ENCODE results near the gene ZNF768. TPM values are rescaled to one million over a fixed set of nuclear protein-coding genes. Genes with fewer than 3 reads are reported as not detected.

Gene ZNF768
- total RNA-seq = 10 to 100 TPM in 3 of 4 donors, 1 to 10 TPM in 1; 8.8 to 41.3 (median 28.5) TPM

GRCh38 chr16:30526137-30526822, at the start of gene ZNF768:
TSS of gene ZNF768 (minus strand) at chr16:30526566. CDS start at chr16:30526413, 153 bp downstream.
- H3K4me3 ChIP-seq = peak within 1 kb of the TSS; percentile 91 to 98
- intact Hi-C loops (cut with DNase I; ENCODE audit: low total_unique reads) = no loop called here
- TF ChIP-seq POLR2A (IDR thresholded peaks at IDR 0.05) (peak in 1 of 2 donors; percentile 21), CTCF (IDR thresholded peaks at IDR 0.05) (no peak)
- peak; percentile 49 to 50 for DNase-seq
- H3K36me3 ChIP-seq = no peaks in the 10 kb centered on the region
- H3K9me3 ChIP-seq = no peaks in the 10 kb centered on the region
- peaks cover 0 to 6% of the 10 kb centered on the region in 2 donors for H3K4me1 ChIP-seq
- peak within 1 kb of the TSS; percentile 96 to 100 for H3K27ac ChIP-seq
- H3K27me3 ChIP-seq = no peaks in the 10 kb centered on the region

GRCh38 chr16:30574678-30575077, 48.3 kb upstream of the ZNF768 start:
- no peak overlapping the region for H3K27ac ChIP-seq
- H3K9me3 ChIP-seq = no peaks in the 10 kb centered on the region
- H3K27me3 ChIP-seq = no peaks in the 10 kb centered on the region
- H3K4me1 ChIP-seq = peaks cover 0 to 6% of the 10 kb centered on the region in 2 donors
- TF ChIP-seq POLR2A (IDR thresholded peaks at IDR 0.05) = no peak
- TF ChIP-seq CTCF (IDR thresholded peaks at IDR 0.05) = no peak
- no peak overlapping the region for H3K4me3 ChIP-seq
- intact Hi-C loops (cut with DNase I; ENCODE audit: low total_unique reads) = no loop called here
- no peaks in the 10 kb centered on the region for H3K36me3 ChIP-seq
- DNase-seq = no peak

- H3K36me3 ChIP-seq = no peaks in the 10 kb centered on the region
- peak; percentile 96 to 99 for DNase-seq
- no peaks in the 10 kb centered on the region for H3K27me3 ChIP-seq
- TF ChIP-seq POLR2A (IDR thresholded peaks at IDR 0.05) (peak; percentile 41 to 47), CTCF (IDR thresholded peaks at IDR 0.05) (peak in 2 of 4 experiments; percentile 3 to 29)
- H3K4me3 ChIP-seq = peak within 1 kb of the TSS; percentile 53 to 91
- no peaks in the 10 kb centered on the region for H3K9me3 ChIP-seq
- peaks cover 0 to 6% of the 10 kb centered on the region in 2 donors for H3K4me1 ChIP-seq
- intact Hi-C loops (cut with DNase I; ENCODE audit: low total_unique reads) = no loop called here
- H3K27ac ChIP-seq = peak within 1 kb of the TSS; percentile 96 to 99
Observed at GRCh38 chr16:30571445-30572322, 45.3 kb upstream of the ZNF768 start, which contains the start of gene ZNF688. TSS of gene ZNF688 (minus strand) at chr16:30571714. CDS start at chr16:30571629, 85 bp downstream.

- intact Hi-C loops (cut with DNase I; ENCODE audit: low total_unique reads) = no loop called here
- DNase-seq = peak; percentile 40 to 56
- peak overlapping the region; percentile 96 to 99 for H3K27ac ChIP-seq
Observed at GRCh38 chr16:30570636-30571444, 44.5 kb upstream of the ZNF768 start.

More at GRCh38 chr16:30570636-30571444, 44.5 kb upstream of the ZNF768 start:
- Histone ChIP-seq H3K36me3 (no peaks in the 10 kb centered on the region), H3K4me3 (peak overlapping the region; percentile 53 to 91), H3K27me3 (no peaks in the 10 kb centered on the region), H3K9me3 (no peaks in the 10 kb centered on the region), H3K4me1 (peaks cover 0 to 6% of the 10 kb centered on the region in 2 donors)
- TF ChIP-seq POLR2A (IDR thresholded peaks at IDR 0.05) (no peak), CTCF (IDR thresholded peaks at IDR 0.05) (no peak)

Measured in uterus (tissue), 4 donors.